HG03108 (cell line): Measurements from ENCODE around the gene DPP6.

ENCODE experiments used
- ATAC-seq: cut with Tn5 transposase; IDR thresholded peaks from one replicate; pipeline ENCODE4 v1.9.1; 2021; ENCODE audit warnings: moderate library complexity; ENCODE audit not compliant: unreplicated experiment

Gene DPP6

GRCh38 chr7:154684666-154685563, 632.7 kb downstream of the DPP6 start:
- no peak for ATAC-seq

- ATAC-seq = no peak
These were observed 633.3 kb downstream of the DPP6 start for GRCh38 chr7:154685564-154685901.

GRCh38 chr7:154686305-154686704, 634.1 kb downstream of the DPP6 start:
- no peak for ATAC-seq

GRCh38 chr7:154688952-154689351, 636.8 kb downstream of the DPP6 start:
- no peak for ATAC-seq

- ATAC-seq = no peak
These were observed 638.2 kb downstream of the DPP6 start for GRCh38 chr7:154690411-154690810.

- no peak for ATAC-seq
These were observed 641.5 kb downstream of the DPP6 start for GRCh38 chr7:154693661-154694060.

GRCh38 chr7:154695836-154696235, 643.6 kb downstream of the DPP6 start:
- ATAC-seq = no peak

GRCh38 chr7:154696556-154696955, 644.4 kb downstream of the DPP6 start:
- no peak for ATAC-seq

- no peak for ATAC-seq
These were observed 646.6 kb downstream of the DPP6 start for GRCh38 chr7:154698726-154699291.

- no peak for ATAC-seq
These were observed 647.2 kb downstream of the DPP6 start for GRCh38 chr7:154699417-154699816.

- no peak for ATAC-seq
These were observed 657.8 kb downstream of the DPP6 start for GRCh38 chr7:154709840-154710520.

GRCh38 chr7:154720016-154720415, 667.8 kb downstream of the DPP6 start:
- ATAC-seq = no peak

GRCh38 chr7:154721086-154721485, 668.9 kb downstream of the DPP6 start:
- no peak for ATAC-seq

- ATAC-seq = no peak
These were observed 674.2 kb downstream of the DPP6 start for GRCh38 chr7:154726368-154726767.

- ATAC-seq = no peak
These were observed 676.9 kb downstream of the DPP6 start for GRCh38 chr7:154729056-154729455.

GRCh38 chr7:154735766-154736165, 683.6 kb downstream of the DPP6 start:
- ATAC-seq = no peak

GRCh38 chr7:154736389-154736788, 684.2 kb downstream of the DPP6 start:
- no peak for ATAC-seq

GRCh38 chr7:154738216-154738615, 686.0 kb downstream of the DPP6 start:
- no peak for ATAC-seq

- no peak for ATAC-seq
These were observed 688.9 kb downstream of the DPP6 start for GRCh38 chr7:154741131-154741530.

- no peak for ATAC-seq
These were observed 691.0 kb downstream of the DPP6 start for GRCh38 chr7:154743206-154743605.

- peak; percentile 47 for ATAC-seq
These were observed 692.2 kb downstream of the DPP6 start for GRCh38 chr7:154744256-154744860.

- ATAC-seq = no peak
These were observed 692.7 kb downstream of the DPP6 start for GRCh38 chr7:154744861-154745258.
